ENCODE measurements around the gene AURKB. TPM values are rescaled to one million over a fixed set of nuclear protein-coding genes. Genes with fewer than 3 reads are reported as not detected.
A peak's percentile ranks its signal among the peaks of the same experiment; 100 is the strongest.

The AURKB gene
- total and polyA plus RNA-seq, 10 of the 15 experiments (the other 5 are each of a cell fraction or from before 2014, with no cell fraction given): 52.7 to 209 (median 128) TPM

GRCh38 chr17:8187517-8188262, 22.7 kb downstream of the AURKB start (continued):
- TF ChIP-seq STAT3 (IDR thresholded peaks at IDR 0.05; ENCODE audit: low read depth, low read length): no peak
- no peak; the same call in 1 of the 2 replicates for TF ChIP-seq TCF7 (IDR thresholded peaks at IDR 0.05; ENCODE audit: borderline replicate concordance)
- TF ChIP-seq YBX1 (IDR thresholded peaks at IDR 0.05): no peak
- 0 out of 2 replicates have a peak, but pooled peaks have one; percentile 35 for TF ChIP-seq ZBTB11 (CRISPR knock-in tag; IDR thresholded peaks at IDR 0.05)
- no peak for TF ChIP-seq IRF4 (IDR thresholded peaks at IDR 0.05; ENCODE audit: low read depth, low read length)
- no peak for TF ChIP-seq RFX5 (IDR thresholded peaks at IDR 0.05; ENCODE audit: low read depth, low read length)
- peak; percentile 53; the same call in 1 of the 2 replicates for TF ChIP-seq SIN3A (IDR thresholded peaks at IDR 0.05; ENCODE audit: low read depth, low read length)
- TF ChIP-seq CHD2 (IDR thresholded peaks at IDR 0.05; ENCODE audit: borderline replicate concordance, low read depth, low read length): no peak
- TF ChIP-seq FOXK2 (IDR thresholded peaks at IDR 0.05): no peak
- no peak for TF ChIP-seq IRF5 (IDR thresholded peaks at IDR 0.05; ENCODE audit: borderline replicate concordance)
- TF ChIP-seq ZNF687 (IDR thresholded peaks at IDR 0.05): no peak
- no peak for TF ChIP-seq PBX3 (IDR thresholded peaks at IDR 0.05; ENCODE audit: insufficient replicate concordance, low read depth, low read length)
- no peak for TF ChIP-seq ZNF274 (IDR thresholded peaks at IDR 0.05; ENCODE audit: insufficient read depth, insufficient read length)
- no peak for TF ChIP-seq MLLT1 (IDR thresholded peaks at IDR 0.05)
- peak; percentile 22; the same call in 1 of the 2 replicates for TF ChIP-seq NKRF (conservative IDR thresholded peaks at IDR 0.05)
- no peak for TF ChIP-seq SP1 (IDR thresholded peaks at IDR 0.05; ENCODE audit: low read depth, low read length)

Data from GM12878 (cell line).